AG04449 (cell line): Measurements from ENCODE around the gene TXNL4A.
"Not testable (repeated sequence)": the region's sequence is repeated elsewhere in the genome, so short reads cannot be mapped to it uniquely, and the experiment has no call there.

ENCODE experiments used
- CTCF ChIA-PET: fragments of 350-600 bp; formaldehyde crosslinking; extraction: SDS; loops from one replicate; lab custom pipeline; 2021; ENCODE audit warnings: antibody characterized with exemption; lab: Yijun Ruan, JAX
- POLR2A ChIA-PET: fragments of 400-600, 350-600 bp; formaldehyde crosslinking; extraction: SDS; loops from one replicate; lab custom pipeline; 2020; ENCODE audit warnings: antibody characterized with exemption, inconsistent platforms; lab: Yijun Ruan, JAX
- DNase-seq: peaks from one replicate; pipeline ENCODE4 v3.0.0-alpha.2; 2010; ENCODE audit warnings: low read depth, low spot score
- H3K4me3 ChIP-seq: 2 replicates; pipeline ENCODE4 v1.5.1; 2011; ENCODE audit warnings: low read depth, mild to moderate bottlenecking, control low read depth, low read length
- TF ChIP-seq, protein P1 (sequence below): IDR thresholded peaks from one replicate; pipeline ENCODE4 v1.5.1; 2011; ENCODE audit warnings: mild to moderate bottlenecking, moderate library complexity, low read length, control low read depth, inconsistent platforms; ENCODE audit not compliant: insufficient read depth; ENCODE audit errors: missing control alignments

Gene TXNL4A

DNA sequence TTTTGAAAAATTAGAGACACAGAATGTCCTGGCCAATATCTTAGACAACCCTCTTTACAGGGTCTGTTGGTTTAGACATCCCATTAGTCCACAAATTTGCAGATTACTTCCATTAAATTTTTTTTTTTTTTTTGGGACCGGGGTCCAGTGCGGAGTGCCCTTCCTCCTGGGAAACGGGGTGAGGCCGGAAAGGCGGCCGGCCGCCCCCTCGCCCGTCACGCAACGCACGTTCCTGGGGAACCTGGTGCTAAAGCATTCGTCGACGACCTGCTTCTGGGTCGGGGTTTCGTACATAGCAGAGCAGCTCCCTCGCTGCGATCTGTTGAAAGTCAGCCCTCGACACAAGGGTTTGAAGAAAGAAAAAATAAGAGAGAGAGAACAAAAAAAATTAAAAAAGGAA, 24.4 kb upstream of the TXNL4A start:
- TF ChIP-seq, protein P1, sequence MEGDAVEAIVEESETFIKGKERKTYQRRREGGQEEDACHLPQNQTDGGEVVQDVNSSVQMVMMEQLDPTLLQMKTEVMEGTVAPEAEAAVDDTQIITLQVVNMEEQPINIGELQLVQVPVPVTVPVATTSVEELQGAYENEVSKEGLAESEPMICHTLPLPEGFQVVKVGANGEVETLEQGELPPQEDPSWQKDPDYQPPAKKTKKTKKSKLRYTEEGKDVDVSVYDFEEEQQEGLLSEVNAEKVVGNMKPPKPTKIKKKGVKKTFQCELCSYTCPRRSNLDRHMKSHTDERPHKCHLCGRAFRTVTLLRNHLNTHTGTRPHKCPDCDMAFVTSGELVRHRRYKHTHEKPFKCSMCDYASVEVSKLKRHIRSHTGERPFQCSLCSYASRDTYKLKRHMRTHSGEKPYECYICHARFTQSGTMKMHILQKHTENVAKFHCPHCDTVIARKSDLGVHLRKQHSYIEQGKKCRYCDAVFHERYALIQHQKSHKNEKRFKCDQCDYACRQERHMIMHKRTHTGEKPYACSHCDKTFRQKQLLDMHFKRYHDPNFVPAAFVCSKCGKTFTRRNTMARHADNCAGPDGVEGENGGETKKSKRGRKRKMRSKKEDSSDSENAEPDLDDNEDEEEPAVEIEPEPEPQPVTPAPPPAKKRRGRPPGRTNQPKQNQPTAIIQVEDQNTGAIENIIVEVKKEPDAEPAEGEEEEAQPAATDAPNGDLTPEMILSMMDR, result no peak
- no peak overlapping the region for H3K4me3 ChIP-seq
- POLR2A ChIA-PET, result no interaction called here
- CTCF ChIA-PET, result no interaction called here
- DNase-seq, result no peak

DNA sequence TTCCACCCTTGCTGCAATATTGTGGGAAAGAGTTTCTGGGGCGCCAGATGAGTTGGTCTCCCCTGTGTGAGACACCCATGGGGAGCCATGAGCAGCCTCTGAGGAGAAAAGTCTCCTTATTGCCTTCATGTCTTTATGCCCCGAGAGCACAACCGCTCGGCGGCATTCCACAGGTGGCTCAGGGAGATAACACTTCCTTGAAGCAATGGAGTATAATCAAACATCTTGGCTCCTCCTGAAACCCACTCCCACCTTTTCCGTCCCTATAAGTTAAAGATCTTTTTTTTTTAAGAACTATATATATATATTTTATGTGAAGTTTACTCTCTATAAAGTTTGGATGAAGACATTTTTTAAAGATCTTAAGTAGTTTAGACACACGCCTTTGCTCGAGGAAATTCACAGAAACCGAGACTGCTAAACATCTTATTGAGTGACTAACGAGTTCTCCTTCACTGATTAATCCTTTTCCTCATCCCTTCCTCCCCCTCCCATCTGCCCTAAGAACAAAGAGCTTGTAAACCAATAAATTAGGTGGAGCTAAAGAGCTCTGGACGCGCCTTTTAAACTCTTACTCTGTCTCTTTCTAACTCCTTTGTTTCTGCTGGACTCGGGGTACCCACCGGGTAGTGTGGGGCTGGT, 23.3 kb upstream of the TXNL4A start:
- H3K4me3 ChIP-seq, CTCF ChIA-PET, DNase-seq, POLR2A ChIA-PET: not testable (repeated sequence)

DNA sequence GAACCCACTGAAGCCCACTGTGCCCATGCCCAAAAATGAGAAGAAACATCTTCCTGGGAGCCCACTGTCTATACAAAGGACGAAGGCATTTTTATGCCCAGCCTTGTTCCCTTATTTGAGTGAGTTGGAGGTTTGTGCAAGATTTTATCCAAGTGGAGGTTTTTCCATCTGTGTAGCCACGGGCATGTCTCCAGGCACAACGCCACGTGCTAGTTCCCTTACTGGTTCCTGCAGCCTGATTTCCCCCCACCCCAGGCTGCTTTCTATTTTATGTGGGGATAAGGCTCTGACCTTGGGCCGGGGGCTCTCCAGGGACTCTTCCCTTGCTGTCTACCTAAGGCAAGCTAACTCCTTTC, 22.2 kb upstream of the TXNL4A start:
- DNase-seq, result no peak
- TF ChIP-seq, protein P1, result no peak
- POLR2A ChIA-PET, result interaction anchor here (0.7 kb wide), 1 partner anchor 21 kb away, joined by 3 read pairs; no protein-coding TSS in a partner anchor
- CTCF ChIA-PET, result no interaction called here
- no peak overlapping the region for H3K4me3 ChIP-seq

DNA sequence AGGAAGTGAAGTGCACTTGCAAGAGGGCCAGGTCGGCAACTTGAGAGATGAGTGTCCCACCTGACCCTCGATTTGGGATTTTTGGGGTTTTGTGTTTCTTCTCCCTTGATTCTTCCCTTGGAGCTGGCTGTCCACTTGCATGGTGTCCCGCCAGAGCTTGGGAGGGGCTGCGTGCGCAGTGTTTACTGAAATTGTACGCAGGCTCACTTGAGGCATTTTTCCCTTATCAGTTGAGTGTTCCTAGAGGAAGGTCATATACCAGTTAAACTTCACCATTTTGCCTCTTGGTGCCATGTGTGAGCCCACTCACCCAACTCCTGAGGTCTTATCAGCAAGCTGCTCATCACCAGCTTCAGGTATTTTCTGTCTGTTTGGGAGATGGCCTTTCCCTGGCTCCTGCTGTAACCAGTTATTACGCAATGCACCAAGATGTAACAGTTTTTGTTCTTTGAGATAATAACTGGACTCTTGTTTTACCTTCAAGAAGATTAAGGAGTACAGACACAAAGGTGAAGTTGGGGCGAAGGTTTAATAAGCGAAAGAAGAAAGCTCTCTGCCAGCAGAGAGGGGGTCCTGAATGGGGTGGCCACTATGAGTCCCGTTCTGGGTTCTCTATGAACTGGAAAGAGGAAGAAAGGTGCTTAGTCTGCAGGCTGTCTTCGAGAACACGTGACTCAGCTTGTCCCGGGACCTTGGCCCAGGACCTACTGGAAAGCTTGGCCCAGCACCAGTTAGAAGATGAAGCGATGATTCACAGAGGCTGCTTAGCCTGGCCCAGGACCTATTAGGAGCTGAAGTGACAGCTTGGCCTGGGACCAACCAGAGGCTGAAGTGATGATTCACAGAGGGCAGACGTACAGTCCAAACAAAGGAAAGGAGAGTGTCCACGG, 21.5 kb upstream of the TXNL4A start:
- peak; percentile 74 for DNase-seq
- ChIA-PET CTCF (no interaction called here), POLR2A (interaction anchor here (0.7 kb wide), 1 partner anchor 21 kb away, joined by 3 read pairs; no protein-coding TSS in a partner anchor)
- TF ChIP-seq, protein P1, result no peak
- no peak overlapping the region for H3K4me3 ChIP-seq

DNA sequence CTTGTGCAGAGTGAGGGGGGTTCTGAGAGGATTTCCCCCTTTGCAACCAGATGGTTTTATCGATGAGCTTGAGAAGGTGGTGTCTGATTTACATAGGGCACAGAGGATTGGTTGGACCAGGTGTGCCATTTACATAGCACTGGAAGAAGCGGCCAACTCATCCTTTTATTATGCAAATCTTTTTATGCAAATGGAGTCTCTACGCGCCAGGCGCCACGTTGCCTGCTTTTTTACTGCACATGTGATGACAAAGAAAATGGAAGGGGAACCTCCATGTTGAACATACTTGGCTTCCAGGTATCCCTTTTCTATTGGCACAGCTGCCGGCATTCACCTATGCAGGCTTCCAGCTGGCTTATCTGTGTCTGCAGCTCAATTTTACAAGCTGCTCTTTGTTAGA, 18.4 kb upstream of the TXNL4A start:
- no peak overlapping the region for H3K4me3 ChIP-seq
- POLR2A ChIA-PET, result no interaction called here
- CTCF ChIA-PET, result no interaction called here
- TF ChIP-seq, protein P1, result no peak
- DNase-seq, result no peak

DNA sequence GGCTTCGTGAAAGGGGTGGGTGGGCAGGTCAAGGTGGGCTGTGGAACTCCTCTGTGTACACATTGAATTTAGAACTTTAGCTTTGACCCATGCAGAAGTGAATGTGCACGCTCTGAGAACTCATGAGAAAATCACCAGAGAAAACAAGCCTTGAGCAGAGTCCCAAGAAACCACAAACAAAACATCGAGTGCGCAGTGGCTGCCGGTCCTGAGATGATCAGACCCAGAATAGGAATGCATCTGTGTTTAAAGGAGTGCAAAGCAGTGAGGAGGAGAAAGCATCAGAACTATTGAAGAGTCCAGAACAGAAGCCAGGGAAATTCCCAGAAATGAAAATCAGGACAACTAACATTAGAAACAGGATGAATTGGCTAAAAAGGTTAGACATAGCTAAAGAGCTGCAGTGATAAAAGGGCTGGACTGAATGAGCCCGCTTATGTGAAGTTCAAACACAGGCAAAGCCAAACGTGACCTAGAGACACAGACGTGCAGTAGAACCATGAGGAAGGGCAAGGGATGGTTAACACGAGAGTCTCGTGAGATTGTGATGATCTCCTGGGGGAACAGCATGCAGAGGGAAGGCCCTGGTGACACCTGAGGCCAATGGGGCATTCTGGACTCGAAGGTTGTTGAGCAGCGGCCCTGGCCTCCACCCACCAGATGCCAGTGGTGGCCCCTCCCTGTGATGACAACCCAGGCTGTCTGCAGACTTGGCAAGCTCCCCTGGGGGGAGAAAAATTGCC, 16.4 kb upstream of the TXNL4A start:
- CTCF ChIA-PET, result no interaction called here
- no peak for DNase-seq
- POLR2A ChIA-PET, result no interaction called here
- H3K4me3 ChIP-seq, result no peak overlapping the region
- TF ChIP-seq, protein P1, result no peak
